RWPE2 (cell line): Measurements from ENCODE around the gene PPP1R1B.

Experiments
- ATAC-seq: fragments of 200-7000 bp; cut with Tn5 transposase; 3 replicates; pipeline ENCODE4 v1.9.1; 2021; ENCODE audit warnings: low read depth
- DNase-seq: peaks from one replicate; pipeline ENCODE4 v3.0.0-alpha.2; 2020; ENCODE audit warnings: low spot score
- H3K27ac ChIP-seq: fragments of 450-650 bp; 2 replicates; pipeline ENCODE4 v1.5.1; 2017; ENCODE audit warnings: mild to moderate bottlenecking; ENCODE audit not compliant: poor library complexity, severe bottlenecking
- H3K27me3 ChIP-seq: fragments of 250-450 bp; sonication (Bioruptor Pico); 2 replicates; pipeline ENCODE4 v1.5.1; 2021; ENCODE audit warnings: mild to moderate bottlenecking, moderate library complexity; ENCODE audit not compliant: insufficient read depth, poor library complexity, severe bottlenecking
- H3K36me3 ChIP-seq: fragments of 250-450 bp; sonication (Bioruptor Pico); 2 replicates; pipeline ENCODE4 v1.5.1; 2020; ENCODE audit warnings: low read depth, mild to moderate bottlenecking, moderate library complexity
- H3K4me1 ChIP-seq: fragments of 250-450 bp; sonication (Bioruptor Pico); 2 replicates; pipeline ENCODE4 v1.5.1; 2021; ENCODE audit warnings: mild to moderate bottlenecking, moderate library complexity; ENCODE audit not compliant: insufficient read depth, poor library complexity, severe bottlenecking
- H3K4me3 ChIP-seq: fragments of 250-450 bp; sonication (Bioruptor Pico); 2 replicates; pipeline ENCODE4 v1.5.1; 2021; ENCODE audit warnings: mild to moderate bottlenecking, moderate library complexity; ENCODE audit not compliant: severe bottlenecking
- H3K9me3 ChIP-seq: fragments of 250-450 bp; sonication (Bioruptor Pico); 2 replicates; pipeline ENCODE4 v1.5.1; 2021; ENCODE audit warnings: mild to moderate bottlenecking, moderate library complexity; ENCODE audit not compliant: severe bottlenecking
- CTCF ChIP-seq: fragments of 450-650 bp; IDR thresholded peaks from one replicate; pipeline ENCODE4 v1.5.1; 2017; ENCODE audit warnings: mild to moderate bottlenecking, moderate library complexity; ENCODE audit not compliant: poor library complexity, severe bottlenecking

PPP1R1B gene

DNA sequence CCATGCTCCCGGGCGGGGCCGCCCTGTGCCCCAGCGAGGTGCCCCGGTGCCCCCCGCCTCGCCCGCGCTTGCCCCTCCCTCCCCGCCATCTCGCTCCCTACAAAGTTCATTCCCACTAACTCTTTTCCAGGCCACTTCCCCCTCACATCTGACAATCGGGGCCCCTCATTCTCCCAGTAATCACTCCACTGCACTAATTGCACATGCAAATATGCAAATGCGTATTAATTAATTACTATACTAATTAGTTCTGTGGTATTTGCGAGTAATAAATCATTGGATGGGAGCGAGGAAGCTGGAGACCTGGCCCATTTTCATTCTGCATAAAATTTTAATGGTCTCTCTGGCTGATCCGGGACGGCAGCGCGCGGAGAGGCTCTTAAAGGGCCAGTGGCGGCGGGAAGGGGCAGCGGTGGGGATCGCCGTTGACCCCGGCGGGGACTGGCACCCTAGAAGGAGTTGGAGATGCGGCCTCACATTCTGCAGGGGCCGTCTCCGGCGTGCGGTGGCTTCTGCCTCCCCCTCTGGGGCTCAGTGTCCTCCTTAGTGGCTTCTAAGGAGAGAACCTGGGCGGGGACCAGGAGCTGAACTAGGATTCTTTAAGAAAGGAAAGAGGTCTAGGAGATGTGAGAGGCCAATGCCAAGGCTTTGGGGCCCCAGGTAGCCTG lies 8.4 kb upstream of the PPP1R1B start:
- Histone ChIP-seq H3K36me3 (no peaks in the 10 kb centered on the region), H3K9me3 (no peaks in the 10 kb centered on the region), H3K4me3 (peak overlapping the region; percentile 53), H3K4me1 (no peaks in the 10 kb centered on the region), H3K27me3 (no peaks in the 10 kb centered on the region), H3K27ac (peak overlapping the region; percentile 42)
- DNase-seq, result no peak
- ATAC-seq, result no peak
- TF ChIP-seq CTCF, result no peak

DNA sequence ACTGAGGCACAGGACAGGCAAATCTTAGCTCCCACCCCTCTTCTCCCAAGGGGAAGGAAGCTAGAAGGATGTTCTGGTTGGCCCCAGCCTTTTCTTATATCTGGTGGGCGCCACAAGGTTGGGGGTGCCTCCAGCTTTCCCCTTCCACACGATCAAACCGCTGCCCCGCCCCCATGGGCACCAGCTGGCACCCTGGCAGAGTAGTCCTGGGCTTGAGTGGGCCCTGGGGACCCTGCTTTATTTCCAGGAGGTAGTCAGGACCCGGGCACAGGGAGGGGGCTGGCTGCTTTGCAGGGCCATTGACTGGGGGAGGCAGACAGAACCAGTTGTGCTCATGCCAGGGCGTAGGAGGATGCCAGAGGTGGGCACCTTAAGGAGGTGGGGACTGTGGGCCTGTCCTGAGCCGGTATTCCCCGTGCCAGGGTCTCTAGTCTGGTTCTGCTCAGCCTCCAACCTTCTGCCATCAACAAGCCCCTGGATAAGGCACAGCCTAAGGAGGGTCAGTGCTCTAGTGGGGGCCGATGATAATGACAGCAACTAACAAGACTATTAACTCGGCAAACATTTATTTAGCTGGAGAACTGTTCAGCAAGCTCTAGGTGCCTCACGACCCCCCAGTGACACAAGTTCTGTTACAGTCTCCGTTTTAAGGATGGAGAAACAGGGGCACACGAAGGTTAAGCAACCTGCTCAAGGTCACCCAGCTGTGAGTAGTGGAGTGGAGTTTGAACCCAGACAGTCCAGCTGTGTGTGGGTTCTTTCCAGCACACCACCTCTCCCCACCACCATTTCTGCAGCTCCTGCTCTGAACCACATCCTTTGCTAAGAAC lies 7.6 kb upstream of the PPP1R1B start:
- ATAC-seq (no peak), DNase-seq (no peak)
- no peaks in the 10 kb centered on the region for H3K9me3 ChIP-seq
- H3K36me3 ChIP-seq, result no peaks in the 10 kb centered on the region
- H3K27ac ChIP-seq, result no peak overlapping the region
- H3K4me3 ChIP-seq, result no peak overlapping the region
- TF ChIP-seq CTCF, result no peak
- H3K27me3 ChIP-seq, result no peaks in the 10 kb centered on the region
- H3K4me1 ChIP-seq, result no peaks in the 10 kb centered on the region

DNA sequence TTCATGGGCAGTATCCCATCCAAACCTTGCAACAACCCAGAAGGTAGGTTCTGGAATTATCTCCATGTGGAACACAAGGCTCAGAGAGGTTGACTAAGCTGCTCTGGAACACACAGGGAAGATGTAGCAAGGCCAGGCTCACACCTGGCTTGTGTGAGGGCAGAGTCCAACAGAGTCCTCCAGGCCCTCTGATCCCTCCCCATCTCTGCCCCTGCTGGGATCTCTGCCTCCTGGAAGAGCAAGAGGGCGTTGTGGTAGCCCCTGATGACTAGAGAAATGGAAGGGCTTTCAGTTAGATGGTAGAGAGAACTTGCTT lies 7.0 kb upstream of the PPP1R1B start:
- Histone ChIP-seq H3K4me3 (no peak overlapping the region), H3K9me3 (no peaks in the 10 kb centered on the region), H3K4me1 (no peaks in the 10 kb centered on the region), H3K27me3 (no peaks in the 10 kb centered on the region), H3K36me3 (no peaks in the 10 kb centered on the region), H3K27ac (no peak overlapping the region)
- no peak for ATAC-seq
- no peak for DNase-seq
- TF ChIP-seq CTCF, result no peak

DNA sequence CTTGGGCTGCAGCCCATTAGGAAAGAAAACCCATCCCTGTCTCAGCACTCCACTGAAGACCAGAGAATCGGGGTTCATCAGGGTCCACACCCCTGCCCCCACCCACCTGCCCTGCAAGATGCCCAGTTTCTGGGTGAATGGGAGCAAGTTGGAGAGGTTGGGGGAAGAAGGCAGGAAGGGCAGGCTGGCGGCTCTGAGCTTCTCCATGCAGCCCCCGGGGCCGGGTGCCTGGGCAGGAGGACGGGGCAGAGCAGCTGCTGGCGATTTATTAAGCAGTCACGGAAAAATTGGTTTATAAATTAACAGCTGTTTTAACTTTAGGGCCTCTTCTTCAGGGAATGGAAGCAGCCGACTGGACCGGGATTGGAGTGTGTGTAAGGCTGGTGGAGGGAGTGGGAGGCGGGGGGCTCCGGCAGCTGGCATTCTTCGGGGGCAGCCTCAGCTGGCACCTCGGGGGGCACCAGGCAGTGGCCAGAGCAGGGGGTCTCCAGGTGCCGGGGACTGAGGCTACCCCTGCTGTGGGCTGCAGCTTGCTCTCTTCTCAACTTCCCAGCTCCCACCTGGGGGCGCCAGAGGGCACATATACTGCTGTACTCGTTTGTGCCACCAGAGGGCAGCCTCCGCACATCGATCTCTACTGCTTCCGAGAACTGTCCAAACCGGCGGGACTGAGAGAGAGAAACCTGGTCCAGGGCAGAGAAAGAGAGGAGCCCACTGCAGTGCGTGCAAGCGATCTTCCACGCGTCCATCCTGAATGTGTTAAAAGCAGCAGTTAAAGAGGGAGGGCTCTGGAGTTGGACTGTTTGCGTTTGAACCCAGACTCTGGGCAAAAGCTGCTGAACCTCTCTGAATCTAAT lies 5.0 kb upstream of the PPP1R1B start:
- Histone ChIP-seq H3K27me3 (peaks cover 2% of the 10 kb centered on the region), H3K4me1 (peaks cover 5% of the 10 kb centered on the region), H3K36me3 (no peaks in the 10 kb centered on the region), H3K9me3 (no peaks in the 10 kb centered on the region), H3K27ac (no peak overlapping the region), H3K4me3 (no peak overlapping the region)
- DNase-seq (no peak), ATAC-seq (peak; percentile 56)
- TF ChIP-seq CTCF, result peak; percentile 97
